LNCaP clone FGC (cell line): ENCODE results near the gene DFFB.

Experiments used
- DNase-seq: peaks from one replicate; pipeline ENCODE4 v3.0.0-alpha.2; 2011; ENCODE audit warnings: low read depth
- H3K4me3 ChIP-seq: 2 replicates; pipeline ENCODE4 v1.5.1; 2011; ENCODE audit warnings: mild to moderate bottlenecking, low read depth, low read length, control low read depth
- CTCF ChIP-seq: IDR thresholded peaks from 2 replicates; pipeline ENCODE4 v1.5.1; 2012; ENCODE audit warnings: mild to moderate bottlenecking; ENCODE audit not compliant: control insufficient read depth, insufficient read depth; ENCODE audit errors: extremely low read depth

Gene DFFB

GRCh38 chr1:3923378-3924185 lies 66.3 kb downstream of the DFFB start:
- DNase-seq: no peak
- H3K4me3 ChIP-seq: no peak overlapping the region
- no peak for TF ChIP-seq CTCF

GRCh38 chr1:3924186-3924824 lies 67.0 kb downstream of the DFFB start:
- TF ChIP-seq CTCF: no peak
- DNase-seq: no peak
- H3K4me3 ChIP-seq: no peak overlapping the region

GRCh38 chr1:3924825-3925220 lies 67.5 kb downstream of the DFFB start:
- TF ChIP-seq CTCF: no peak
- no peak overlapping the region for H3K4me3 ChIP-seq
- no peak for DNase-seq

- H3K4me3 ChIP-seq: no peak overlapping the region
- DNase-seq: no peak
- TF ChIP-seq CTCF: no peak
These were observed 68.0 kb downstream of the DFFB start for GRCh38 chr1:3925256-3925655.

GRCh38 chr1:3925762-3926161 lies 68.5 kb downstream of the DFFB start:
- H3K4me3 ChIP-seq: no peak overlapping the region
- no peak for DNase-seq

GRCh38 chr1:3926956-3927355 lies 69.7 kb downstream of the DFFB start:
- TF ChIP-seq CTCF: no peak
- no peak overlapping the region for H3K4me3 ChIP-seq
- no peak for DNase-seq

More at GRCh38 chr1:3925762-3926161, 68.5 kb downstream of the DFFB start:
- no peak for TF ChIP-seq CTCF
